ENCODE data around the gene SNX13.
"Not testable (repeated sequence)": the region's sequence is repeated elsewhere in the genome, so short reads cannot be mapped to it uniquely, and the experiment has no call there.

SNX13 gene

GRCh38 chr7:17845197-17845547, 95.1 kb downstream of the SNX13 start:
- DNase-seq (ENCODE audit: low read depth), result no peak

GRCh38 chr7:17844514-17845196, 95.6 kb downstream of the SNX13 start:
- no peak for DNase-seq (ENCODE audit: low read depth)

- no peak for DNase-seq (ENCODE audit: low read depth)
These were observed 96.3 kb downstream of the SNX13 start for GRCh38 chr7:17844022-17844421.

GRCh38 chr7:17843041-17843440, 97.3 kb downstream of the SNX13 start:
- no peak for DNase-seq (ENCODE audit: low read depth)

GRCh38 chr7:17832820-17833355, 107.4 kb downstream of the SNX13 start:
- DNase-seq (ENCODE audit: low read depth), result no peak

- no peak for DNase-seq (ENCODE audit: low read depth)
These were observed 108.1 kb downstream of the SNX13 start for GRCh38 chr7:17832242-17832641.

GRCh38 chr7:17830206-17830605, 110.1 kb downstream of the SNX13 start:
- DNase-seq (ENCODE audit: low read depth), result no peak

- DNase-seq (ENCODE audit: low read depth), result no peak
These were observed 111.3 kb downstream of the SNX13 start for GRCh38 chr7:17829001-17829400.

- no peak for DNase-seq (ENCODE audit: low read depth)
These were observed 117.6 kb downstream of the SNX13 start for GRCh38 chr7:17822547-17823173.

- no peak for DNase-seq (ENCODE audit: low read depth)
These were observed 123.4 kb downstream of the SNX13 start for GRCh38 chr7:17816903-17817302.

GRCh38 chr7:17815318-17815717, 125.0 kb downstream of the SNX13 start:
- DNase-seq (ENCODE audit: low read depth), result no peak

- no peak for DNase-seq (ENCODE audit: low read depth)
These were observed 126.2 kb downstream of the SNX13 start for GRCh38 chr7:17814058-17814457.

- DNase-seq (ENCODE audit: low read depth), result not testable (repeated sequence)
These were observed 131.1 kb downstream of the SNX13 start for GRCh38 chr7:17809215-17809614.

GRCh38 chr7:17807242-17807641, 133.1 kb downstream of the SNX13 start:
- no peak for DNase-seq (ENCODE audit: low read depth)

GRCh38 chr7:17806631-17807030, 133.7 kb downstream of the SNX13 start:
- no peak for DNase-seq (ENCODE audit: low read depth)

- DNase-seq (ENCODE audit: low read depth), result no peak
These were observed 138.2 kb downstream of the SNX13 start for GRCh38 chr7:17802056-17802455.

GRCh38 chr7:17792075-17792936, 148.0 kb downstream of the SNX13 start:
- DNase-seq (ENCODE audit: low read depth), result no peak

- no peak for DNase-seq (ENCODE audit: low read depth)
These were observed 153.0 kb downstream of the SNX13 start for GRCh38 chr7:17787257-17787656.

- no peak for DNase-seq (ENCODE audit: low read depth)
These were observed 153.9 kb downstream of the SNX13 start for GRCh38 chr7:17786314-17786852.

- DNase-seq (ENCODE audit: low read depth), result no peak
These were observed 158.1 kb downstream of the SNX13 start for GRCh38 chr7:17782216-17782549.

GRCh38 chr7:17781491-17782215, 158.6 kb downstream of the SNX13 start:
- DNase-seq (ENCODE audit: low read depth), result no peak

GRCh38 chr7:17779381-17779780, 160.9 kb downstream of the SNX13 start:
- DNase-seq (ENCODE audit: low read depth), result no peak
